ENCODE measurements around the gene AKAP11.

GRCh38 chr13:42345367-42345766, 73.4 kb downstream of the AKAP11 start:
- TF ChIP-seq RCOR1 (IDR thresholded peaks at IDR 0.05; ENCODE audit: insufficient replicate concordance, low read length) (no peak), CTCF (conservative IDR thresholded peaks at IDR 0.05; ENCODE audit: low read depth, low read length) (no peak), FOS (IDR thresholded peaks at IDR 0.05; ENCODE audit: low read depth, low read length) (no peak), MXI1 (IDR thresholded peaks at IDR 0.05; ENCODE audit: borderline replicate concordance, low read depth, low read length) (no peak), POLR2A (IDR thresholded peaks at IDR 0.05; ENCODE audit: low read depth, low read length) (no peak), USF2 (IDR thresholded peaks at IDR 0.05; ENCODE audit: low read depth, low read length) (no peak), CHD1 (IDR thresholded peaks at IDR 0.05; ENCODE audit: low read depth, low read length) (no peak), RAD21 (IDR thresholded peaks at IDR 0.05; ENCODE audit: low read length) (no peak), ELK1 (IDR thresholded peaks at IDR 0.05; ENCODE audit: borderline replicate concordance, low read depth, low read length) (no peak), CEBPB (IDR thresholded peaks at IDR 0.05; ENCODE audit: low read depth, low read length) (no peak), NFE2L2 (IDR thresholded peaks at IDR 0.05; ENCODE audit: low read depth, low read length) (no peak)

All from IMR-90 (cell line).